Kidney epithelial cell (primary cell): ENCODE data around the gene TBXA2R. TPM values are rescaled to one million over a fixed set of nuclear protein-coding genes. Genes with fewer than 3 reads are reported as not detected.

Source experiments
- DNase-seq: peaks from one replicate; pipeline ENCODE4 v3.0.0-alpha.2; 2010; ENCODE audit warnings: low read depth
- H3K27me3 ChIP-seq: 2 replicates; pipeline ENCODE4 v1.6.0; 2011; ENCODE audit warnings: low read length; ENCODE audit not compliant: control insufficient read depth, insufficient read depth
- H3K36me3 ChIP-seq: 2 replicates; pipeline ENCODE4 v1.5.1; 2011; ENCODE audit warnings: low read length; ENCODE audit not compliant: control insufficient read depth, insufficient read depth
- H3K4me3 ChIP-seq: 2 replicates; pipeline ENCODE4 v1.5.1; 2011; ENCODE audit warnings: low read depth, mild to moderate bottlenecking, control low read depth, low read length
- total RNA-seq: library from RNA; depleted of rRNA; stranded (reverse); fragments of >200 nt; gene quantifications from 2 replicates; pipeline ENCODE4 v1.2.3, GENCODE V29; 2015
- TF ChIP-seq, protein P1 (sequence below): IDR thresholded peaks from 2 replicates; pipeline ENCODE4 v1.5.1; 2011; ENCODE audit warnings: mild to moderate bottlenecking, moderate library complexity, low read length, control low read depth, inconsistent platforms; ENCODE audit not compliant: insufficient read depth, poor library complexity, severe bottlenecking

Gene TBXA2R
- total RNA-seq, 1 donor from 2014 or later: 0.04 TPM

DNA sequence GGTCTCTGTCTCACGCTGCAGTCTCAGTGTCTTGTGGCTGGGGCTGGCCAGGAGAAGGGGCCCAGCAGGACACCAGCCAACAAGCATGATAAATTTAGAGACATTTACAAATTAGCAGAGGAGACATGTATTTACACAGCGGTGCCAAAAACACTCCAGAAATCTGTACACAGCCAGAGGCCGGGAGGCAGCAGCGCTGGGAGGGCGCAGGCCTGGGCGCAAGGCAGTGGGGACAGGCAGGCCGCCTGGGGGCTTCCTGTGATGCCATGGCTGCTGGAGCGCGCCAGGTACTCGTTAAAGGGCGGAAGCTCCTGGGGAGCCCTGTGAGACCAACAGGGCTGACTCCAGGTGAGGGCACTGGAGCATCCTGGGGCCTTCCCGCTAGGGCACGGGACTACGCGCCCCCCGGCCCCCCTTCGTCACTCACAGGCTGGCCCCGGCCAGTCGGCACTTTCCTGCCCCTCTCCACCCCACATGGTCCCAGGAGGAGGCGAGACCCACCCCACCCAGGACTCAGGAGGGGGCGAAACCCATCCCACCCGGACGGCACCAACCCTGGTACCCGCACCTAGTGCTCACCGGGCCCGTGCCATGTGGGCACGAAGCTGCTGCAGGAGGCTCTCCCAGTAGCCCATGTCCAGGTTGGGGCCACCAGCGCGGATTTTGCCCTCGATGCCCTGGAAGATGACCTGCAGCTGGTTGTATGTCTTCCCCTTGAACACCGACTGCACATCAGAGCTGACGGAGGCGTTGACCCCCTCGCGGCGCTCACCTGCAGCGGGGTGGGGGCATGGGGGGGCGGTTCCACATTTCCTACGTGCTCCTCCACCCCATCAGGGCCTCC lies 7.4 kb upstream of the TBXA2R start:
- Histone ChIP-seq H3K27me3 (no peaks in the 10 kb centered on the region), H3K4me3 (no peak overlapping the region), H3K36me3 (no peaks in the 10 kb centered on the region)
- TF ChIP-seq, protein P1, sequence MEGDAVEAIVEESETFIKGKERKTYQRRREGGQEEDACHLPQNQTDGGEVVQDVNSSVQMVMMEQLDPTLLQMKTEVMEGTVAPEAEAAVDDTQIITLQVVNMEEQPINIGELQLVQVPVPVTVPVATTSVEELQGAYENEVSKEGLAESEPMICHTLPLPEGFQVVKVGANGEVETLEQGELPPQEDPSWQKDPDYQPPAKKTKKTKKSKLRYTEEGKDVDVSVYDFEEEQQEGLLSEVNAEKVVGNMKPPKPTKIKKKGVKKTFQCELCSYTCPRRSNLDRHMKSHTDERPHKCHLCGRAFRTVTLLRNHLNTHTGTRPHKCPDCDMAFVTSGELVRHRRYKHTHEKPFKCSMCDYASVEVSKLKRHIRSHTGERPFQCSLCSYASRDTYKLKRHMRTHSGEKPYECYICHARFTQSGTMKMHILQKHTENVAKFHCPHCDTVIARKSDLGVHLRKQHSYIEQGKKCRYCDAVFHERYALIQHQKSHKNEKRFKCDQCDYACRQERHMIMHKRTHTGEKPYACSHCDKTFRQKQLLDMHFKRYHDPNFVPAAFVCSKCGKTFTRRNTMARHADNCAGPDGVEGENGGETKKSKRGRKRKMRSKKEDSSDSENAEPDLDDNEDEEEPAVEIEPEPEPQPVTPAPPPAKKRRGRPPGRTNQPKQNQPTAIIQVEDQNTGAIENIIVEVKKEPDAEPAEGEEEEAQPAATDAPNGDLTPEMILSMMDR: no peak
- no peak for DNase-seq

DNA sequence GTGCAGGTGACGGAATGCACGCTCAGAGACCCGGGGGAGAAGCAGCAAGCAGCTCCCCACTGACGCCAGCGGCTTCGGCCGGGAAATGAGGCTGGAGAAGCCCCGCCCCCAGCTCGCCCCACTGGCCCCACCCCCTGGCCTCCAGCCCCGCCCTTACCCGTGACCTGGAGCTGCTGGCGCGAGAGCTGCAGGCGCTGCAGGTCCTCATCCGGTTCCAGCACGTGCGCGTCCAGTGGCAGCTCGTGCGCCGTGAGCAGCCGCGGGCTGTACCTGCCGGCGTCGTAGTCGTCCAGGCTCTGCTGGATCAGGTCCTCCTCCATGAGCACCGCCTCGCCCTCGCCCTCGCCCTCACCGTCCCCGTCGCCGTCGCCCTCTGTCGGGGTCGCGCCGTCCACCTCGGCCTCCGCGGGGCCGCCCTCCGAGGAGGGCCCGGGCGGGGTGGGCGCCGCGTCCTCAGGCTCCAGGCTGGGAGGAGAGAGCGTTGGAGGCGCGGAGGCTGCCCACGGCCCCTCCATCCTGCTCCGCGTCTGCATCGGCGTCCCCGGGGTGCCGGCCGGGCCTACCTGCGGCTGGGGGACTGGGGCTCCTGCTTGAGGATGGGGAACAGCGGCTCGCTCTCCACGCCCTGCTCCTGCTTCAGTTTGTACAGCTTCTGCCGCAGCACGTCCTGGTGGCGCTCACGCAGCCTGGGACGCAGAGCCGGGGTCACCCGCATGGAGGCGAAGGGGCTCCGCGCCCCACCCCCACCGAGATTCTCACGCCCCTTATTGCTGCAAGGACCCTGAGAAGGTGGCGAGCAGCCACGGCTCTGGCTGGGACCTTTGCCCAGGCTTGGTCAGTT lies 6.4 kb upstream of the TBXA2R start:
- no peaks in the 10 kb centered on the region for H3K36me3 ChIP-seq
- no peaks in the 10 kb centered on the region for H3K27me3 ChIP-seq
- TF ChIP-seq, protein P1: no peak
- H3K4me3 ChIP-seq: no peak overlapping the region
- no peak for DNase-seq

DNA sequence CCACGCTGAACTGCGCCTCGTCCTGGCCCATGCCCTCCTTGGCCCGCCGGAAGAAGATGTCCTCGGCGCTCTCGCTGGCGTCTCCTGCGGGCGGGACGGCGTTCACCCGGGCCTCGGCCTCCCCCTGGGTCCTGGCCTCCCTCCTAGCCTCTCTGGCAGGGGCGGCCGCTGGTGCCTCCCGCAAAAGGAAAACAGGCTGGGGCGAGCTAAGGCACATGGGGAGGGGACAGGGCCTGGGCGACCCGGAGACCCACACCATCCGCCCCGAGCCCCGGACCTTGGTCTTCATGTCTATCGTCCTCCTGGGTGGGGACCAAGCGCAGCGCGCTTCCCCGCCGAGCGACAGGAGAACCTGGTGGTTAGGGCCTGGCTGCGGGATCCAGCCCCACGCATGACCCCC lies 5.7 kb upstream of the TBXA2R start:
- TF ChIP-seq, protein P1: no peak
- H3K27me3 ChIP-seq: no peaks in the 10 kb centered on the region
- no peak overlapping the region for H3K4me3 ChIP-seq
- no peak for DNase-seq
- no peaks in the 10 kb centered on the region for H3K36me3 ChIP-seq

DNA sequence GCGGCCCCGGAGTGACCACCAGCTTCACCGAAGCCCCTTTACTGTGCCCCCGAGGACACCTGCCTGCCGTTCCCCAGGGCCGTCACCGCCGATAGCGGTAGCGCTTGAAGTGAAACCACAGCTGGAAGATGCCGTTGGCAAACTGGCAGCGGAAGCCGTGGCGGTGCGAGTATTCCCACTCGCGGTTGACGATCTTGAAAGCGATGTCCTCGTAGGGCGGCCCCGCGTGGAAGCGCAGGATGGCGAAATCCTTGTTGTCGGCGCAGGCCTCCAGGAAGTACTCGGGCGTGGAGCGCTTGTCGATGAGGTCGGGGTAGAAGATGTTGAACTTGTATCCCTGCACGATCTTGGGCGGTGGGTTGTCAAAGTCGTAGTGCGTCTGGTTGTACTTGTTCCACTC lies 5.2 kb upstream of the TBXA2R start:
- TF ChIP-seq, protein P1: no peak
- Histone ChIP-seq H3K4me3 (no peak overlapping the region), H3K36me3 (no peaks in the 10 kb centered on the region), H3K27me3 (no peaks in the 10 kb centered on the region)
- no peak for DNase-seq

DNA sequence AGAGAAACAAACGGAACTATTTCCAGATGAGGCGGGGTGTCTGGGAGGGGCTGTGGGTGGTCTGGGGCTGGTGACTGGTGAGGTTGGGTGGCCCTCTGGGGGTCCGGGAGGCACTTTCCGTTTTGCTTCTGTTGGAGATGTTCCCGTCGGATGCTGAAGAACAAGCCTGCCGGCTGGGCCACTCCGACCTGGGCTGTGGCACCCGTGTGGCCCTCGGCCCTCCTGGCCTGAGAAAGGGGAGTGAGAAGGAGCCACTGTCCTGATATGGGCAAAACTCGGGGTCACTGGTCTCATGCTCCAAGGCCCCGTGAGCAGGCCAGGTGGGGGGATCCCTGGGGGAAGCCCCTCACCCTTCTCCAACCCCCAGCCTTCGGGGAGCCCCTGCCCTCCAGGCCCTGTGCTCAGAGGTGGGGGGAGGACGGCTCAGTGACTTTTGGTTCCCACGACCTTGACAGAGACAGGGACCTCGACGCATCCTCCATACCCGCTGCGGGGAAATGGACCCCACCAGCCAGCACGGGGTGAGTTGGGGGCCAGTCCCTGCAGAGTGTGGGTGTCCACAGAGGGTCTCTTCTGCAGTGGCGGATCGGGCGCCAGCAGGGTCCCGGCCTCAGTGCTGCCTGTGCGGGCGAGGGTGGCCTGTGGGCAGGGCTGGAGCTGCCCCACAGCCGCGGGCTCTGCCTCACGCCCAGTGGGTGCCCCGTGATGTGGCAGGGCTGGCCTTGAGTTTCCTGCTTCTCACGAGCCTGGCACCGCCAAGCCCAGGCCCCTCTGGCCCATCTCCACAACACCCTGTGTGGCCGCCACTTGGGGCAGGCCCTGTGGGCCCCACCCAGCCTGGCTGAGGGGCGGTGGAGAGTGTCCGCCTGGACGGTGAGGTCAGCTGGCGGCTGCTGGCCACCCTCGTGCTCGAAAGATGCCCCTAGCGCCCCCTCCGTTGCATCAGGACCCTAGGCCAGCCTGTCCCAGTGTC lies 4.4 kb upstream of the TBXA2R start:
- no peaks in the 10 kb centered on the region for H3K36me3 ChIP-seq
- TF ChIP-seq, protein P1: no peak

More for the DNA sequence above, 4.4 kb upstream of the TBXA2R start:
- no peak for DNase-seq
- no peak overlapping the region for H3K4me3 ChIP-seq
- no peaks in the 10 kb centered on the region for H3K27me3 ChIP-seq
